GM12878 (cell line): ENCODE results near the gene LRP1B. TPM values are rescaled to one million over a fixed set of nuclear protein-coding genes. Genes with fewer than 3 reads are reported as not detected.

Experiments
- ATAC-seq: fragments of 200-7000 bp; cut with Tn5 transposase; 3 replicates; pipeline ENCODE4 v1.9.1; 2020; ENCODE audit warnings: mild to moderate bottlenecking, moderate library complexity
- BruUV-seq: library from RNA; stranded (reverse); fragments of 400-500 nt; replicated peaks from 2 replicates; lab custom pipeline; 2021; lab: Mats Ljungman, UMichigan
- CTCF ChIA-PET: fragments of 300-600 bp; sonication (Branson Sonifier 250); formaldehyde crosslinking; extraction: SDS; loops from one replicate; lab custom pipeline; 2021; ENCODE audit warnings: inconsistent platforms; lab: Yijun Ruan, JAX
- POLR2A ChIA-PET: fragments of 350-600 bp; formaldehyde crosslinking; extraction: SDS; loops from one replicate; lab custom pipeline; 2021; ENCODE audit warnings: inconsistent platforms; lab: Charles Lee
- RAD21 ChIA-PET: fragments of 300-600 bp; sonication (Branson Sonifier 250); formaldehyde crosslinking; loops from one replicate; lab custom pipeline; 2023; ENCODE audit warnings: antibody characterized with exemption; ENCODE audit not compliant: unreplicated experiment; lab: Charles Lee
- SMC1A ChIA-PET: fragments of 300-600 bp; sonication (Branson Sonifier 250); formaldehyde crosslinking; loops from one replicate; lab custom pipeline; 2023; ENCODE audit not compliant: unreplicated experiment, uncharacterized antibody; lab: Charles Lee
- DNase-seq: peaks from one replicate; pipeline ENCODE4 v3.0.0-alpha.2; 2011; ENCODE audit warnings: low read depth, low spot score
- FAIRE-seq: peaks from 3 replicates; lab custom pipeline; 2011; peaks lifted over from hg19 to GRCh38; lab: Jason Lieb, UNC
- H2AFZ ChIP-seq: 2 replicates; pipeline ENCODE4 v1.6.0; 2011; ENCODE audit warnings: low read depth, low read length, control low read depth; ENCODE audit not compliant: control insufficient read depth
- H3K27ac ChIP-seq: 2 replicates; pipeline ENCODE4 v1.5.1; 2011; ENCODE audit warnings: control low read depth; ENCODE audit not compliant: control insufficient read depth, insufficient read depth
- H3K27me3 ChIP-seq, 2 experiments: replicated peaks in 1 of 2; 2 replicates each; pipeline versions ENCODE4 v1.6.0 to v1.6.1; 2011; ENCODE audit warnings: low read length in 1 of 2; ENCODE audit not compliant: control insufficient read depth in 2 of 2, insufficient read depth in 2 of 2
- H3K36me3 ChIP-seq, 2 experiments: 2 replicates each; pipeline ENCODE4 v1.5.1; 2011; ENCODE audit warnings: low read length in 1 of 2; ENCODE audit not compliant: control insufficient read depth in 2 of 2, insufficient read depth in 2 of 2
- H3K4me1 ChIP-seq: 2 replicates; pipeline ENCODE4 v1.6.1; 2011; ENCODE audit warnings: mild to moderate bottlenecking, low read length, moderate library complexity, mixed read lengths; ENCODE audit not compliant: control insufficient read depth, insufficient read depth
- H3K4me2 ChIP-seq: 2 replicates; pipeline ENCODE4 v1.6.0; 2011; ENCODE audit warnings: control low read depth; ENCODE audit not compliant: control insufficient read depth, insufficient read depth
- H3K4me3 ChIP-seq: fragments of 200-600 bp; sonication (generic); 2 replicates; pipeline ENCODE4 v1.5.1; 2016
- H3K79me2 ChIP-seq: 2 replicates; pipeline ENCODE4 v1.6.0; 2011; ENCODE audit warnings: low read length; ENCODE audit not compliant: control insufficient read depth, insufficient read depth
- H3K9ac ChIP-seq: 2 replicates; pipeline ENCODE4 v1.8.0; 2011; ENCODE audit warnings: low read length, control low read depth, mixed read lengths; ENCODE audit not compliant: control insufficient read depth, insufficient read depth
- H3K9me3 ChIP-seq: replicated peaks from 3 replicates; pipeline ENCODE4 v1.5.1; 2011; ENCODE audit warnings: mild to moderate bottlenecking, low read length; ENCODE audit not compliant: control insufficient read depth, insufficient read depth
- H4K20me1 ChIP-seq: 2 replicates; pipeline ENCODE4 v1.6.0; 2011; ENCODE audit not compliant: control insufficient read depth, insufficient read depth
- CBX3 ChIP-seq: fragments of 200-600 bp; sonication (generic); IDR thresholded peaks from 2 replicates; pipeline ENCODE4 v1.6.1; 2016; ENCODE audit warnings: low read depth, borderline replicate concordance
- LARP7 ChIP-seq: fragments of 450-650 bp; IDR thresholded peaks from 2 replicates; pipeline ENCODE4 v1.6.1; 2017; ENCODE audit warnings: mild to moderate bottlenecking
- SIX5 ChIP-seq: IDR thresholded peaks from 2 replicates; pipeline ENCODE4 v1.6.1; 2011; ENCODE audit warnings: mild to moderate bottlenecking, low read depth, low read length, moderate library complexity; ENCODE audit not compliant: severe bottlenecking
- SUPT20H ChIP-seq: IDR thresholded peaks from 2 replicates; pipeline ENCODE4 v1.6.1; 2011; ENCODE audit warnings: low read depth, mild to moderate bottlenecking, low read length, moderate library complexity, borderline replicate concordance; ENCODE audit not compliant: control insufficient read depth
- whole genome bisulfite sequencing: methylation state at CpG from one replicate; pipeline ENCODE4 v1.1.6; 2016; ENCODE audit warnings: low lambda C conversion rate; ENCODE audit not compliant: insufficient replicate concordance, insufficient coverage; ENCODE audit errors: missing lambda C conversion rate; 5-methylcytosine and 5-hydroxymethylcytosine counted together
- in situ Hi-C: fragments of 300-500 bp; cut with MboI; formaldehyde crosslinking; loops from 9 replicates; pipeline ENCODE4 v1.14.3; 2018; ENCODE audit warnings: mixed read lengths
- intact Hi-C: fragments of 100-400 bp; cut with micrococcal nuclease; formaldehyde crosslinking; loops from one replicate; pipeline ENCODE4 v1.14.2; 2022; ENCODE audit not compliant: unreplicated experiment
- polyA plus RNA-seq, 11 experiments: library from polyadenylated mRNA; depleted of rRNA in 4 of 11; unstranded in 6 of 11; stranded (reverse) in 5 of 11; fragments of >200 nt; fragmentation: Nextera tagmentation in 4 of 11; fragmentation: Illumina TruSeq in 1 of 11; extraction: Ambion mirVana in 4 of 11; extraction: Trizol in 1 of 11; gene quantifications; 1 replicate in 1 of 11; 2 replicates in 10 of 11; pipeline versions ENCODE4 v1.2.1 to v1.2.3, GENCODE V29; 2011 to 2016; ENCODE audit warnings: inconsistent platforms in 2 of 11, missing spikeins in 2 of 11, low read depth in 1 of 11
- total RNA-seq, 4 experiments: library from RNA; depleted of rRNA in 3 of 4; stranded (reverse); fragments of >200 nt in 3 of 4; fragmentation: Illumina TruSeq in 1 of 4; extraction: Trizol in 1 of 4; gene quantifications; 2 replicates each; pipeline versions ENCODE4 v1.2.1 to v1.2.3, GENCODE V29; 2013 to 2021
- TF ChIP-seq, protein P1 (sequence below): fragments of 450-650 bp; formaldehyde crosslinking; IDR thresholded peaks from 2 replicates; pipeline ENCODE4 v1.4.0; 2022; ENCODE audit warnings: mild to moderate bottlenecking, moderate library complexity
- TF ChIP-seq, protein P2 (sequence below): IDR thresholded peaks from 2 replicates; pipeline ENCODE4 v1.6.1; 2012; ENCODE audit warnings: improper control_type of control experiment, low read depth, low read length; ENCODE audit not compliant: insufficient replicate concordance

The LRP1B gene
- total and polyA plus RNA-seq, 10 of the 15 experiments (the other 5 are each of a cell fraction or from before 2014, with no cell fraction given), result under 0.01 to 0.06 (median 0.03) TPM; not detected in 5

DNA sequence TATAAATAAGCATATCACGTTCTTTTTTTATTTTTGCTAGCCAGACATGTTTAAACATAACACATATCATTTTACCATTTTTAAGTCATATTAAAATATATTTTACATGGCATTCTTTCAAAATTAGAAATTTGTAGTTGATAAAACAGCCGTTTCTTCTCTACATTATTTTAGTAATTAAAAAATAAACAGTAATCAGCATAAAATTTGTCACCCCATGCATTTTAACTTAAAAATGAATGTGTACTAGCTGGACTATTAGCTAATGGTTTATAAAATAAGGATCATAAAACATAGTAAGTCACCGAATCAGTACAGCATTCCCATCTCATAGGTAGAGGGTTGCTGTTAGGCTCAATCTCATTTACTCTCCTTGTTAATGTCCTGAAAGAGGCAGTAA, 433.8 kb downstream of the LRP1B start:
- no TSS peak for BruUV-seq
- DNase-seq (no peak), FAIRE-seq (no peak), ATAC-seq (no peak)
- Histone ChIP-seq H3K4me2 (no peak overlapping the region), H3K9me3 (no peaks in the 10 kb centered on the region), H4K20me1 (no peaks in the 10 kb centered on the region), H3K27me3 (no peaks in the 10 kb centered on the region), H3K4me1 (no peaks in the 10 kb centered on the region), H3K4me3 (no peak overlapping the region), H3K36me3 (no peaks in the 10 kb centered on the region), H3K79me2 (no peaks in the 10 kb centered on the region), H3K27ac (no peak overlapping the region), H3K9ac (no peak overlapping the region), H2AFZ (no peak overlapping the region)
- WGBS, result 37% methylated on average over 3 of the region's 3 CpGs
- intact Hi-C loops (no loop called here), in situ Hi-C loops (no loop called here)
- ChIA-PET CTCF (no interaction called here), POLR2A (no interaction called here), SMC1A (no interaction called here), RAD21 (no interaction called here)
- TF ChIP-seq SIX5 (no peak), CBX3 (no peak), SUPT20H (no peak), LARP7 (no peak)
- TF ChIP-seq, protein P1, sequence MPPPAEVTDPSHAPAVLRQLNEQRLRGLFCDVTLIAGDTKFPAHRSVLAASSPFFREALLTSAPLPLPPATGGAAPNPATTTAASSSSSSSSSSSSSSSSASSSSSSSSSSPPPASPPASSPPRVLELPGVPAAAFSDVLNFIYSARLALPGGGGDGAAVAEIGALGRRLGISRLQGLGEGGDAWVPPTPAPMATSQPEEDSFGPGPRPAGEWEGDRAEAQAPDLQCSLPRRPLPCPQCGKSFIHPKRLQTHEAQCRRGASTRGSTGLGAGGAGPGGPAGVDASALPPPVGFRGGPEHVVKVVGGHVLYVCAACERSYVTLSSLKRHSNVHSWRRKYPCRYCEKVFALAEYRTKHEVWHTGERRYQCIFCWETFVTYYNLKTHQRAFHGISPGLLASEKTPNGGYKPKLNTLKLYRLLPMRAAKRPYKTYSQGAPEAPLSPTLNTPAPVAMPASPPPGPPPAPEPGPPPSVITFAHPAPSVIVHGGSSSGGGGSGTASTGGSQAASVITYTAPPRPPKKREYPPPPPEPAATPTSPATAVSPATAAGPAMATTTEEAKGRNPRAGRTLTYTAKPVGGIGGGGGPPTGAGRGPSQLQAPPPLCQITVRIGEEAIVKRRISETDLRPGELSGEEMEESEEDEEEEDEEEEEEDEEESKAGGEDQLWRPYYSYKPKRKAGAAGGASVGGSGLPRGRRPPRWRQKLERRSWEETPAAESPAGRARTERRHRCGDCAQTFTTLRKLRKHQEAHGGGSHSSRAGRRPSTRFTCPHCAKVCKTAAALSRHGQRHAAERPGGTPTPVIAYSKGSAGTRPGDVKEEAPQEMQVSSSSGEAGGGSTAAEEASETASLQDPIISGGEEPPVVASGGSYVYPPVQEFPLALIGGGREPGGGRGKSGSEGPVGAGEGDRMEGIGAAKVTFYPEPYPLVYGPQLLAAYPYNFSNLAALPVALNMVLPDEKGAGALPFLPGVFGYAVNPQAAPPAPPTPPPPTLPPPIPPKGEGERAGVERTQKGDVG (CRISPR knock-in tag), result no peak
- TF ChIP-seq, protein P2, sequence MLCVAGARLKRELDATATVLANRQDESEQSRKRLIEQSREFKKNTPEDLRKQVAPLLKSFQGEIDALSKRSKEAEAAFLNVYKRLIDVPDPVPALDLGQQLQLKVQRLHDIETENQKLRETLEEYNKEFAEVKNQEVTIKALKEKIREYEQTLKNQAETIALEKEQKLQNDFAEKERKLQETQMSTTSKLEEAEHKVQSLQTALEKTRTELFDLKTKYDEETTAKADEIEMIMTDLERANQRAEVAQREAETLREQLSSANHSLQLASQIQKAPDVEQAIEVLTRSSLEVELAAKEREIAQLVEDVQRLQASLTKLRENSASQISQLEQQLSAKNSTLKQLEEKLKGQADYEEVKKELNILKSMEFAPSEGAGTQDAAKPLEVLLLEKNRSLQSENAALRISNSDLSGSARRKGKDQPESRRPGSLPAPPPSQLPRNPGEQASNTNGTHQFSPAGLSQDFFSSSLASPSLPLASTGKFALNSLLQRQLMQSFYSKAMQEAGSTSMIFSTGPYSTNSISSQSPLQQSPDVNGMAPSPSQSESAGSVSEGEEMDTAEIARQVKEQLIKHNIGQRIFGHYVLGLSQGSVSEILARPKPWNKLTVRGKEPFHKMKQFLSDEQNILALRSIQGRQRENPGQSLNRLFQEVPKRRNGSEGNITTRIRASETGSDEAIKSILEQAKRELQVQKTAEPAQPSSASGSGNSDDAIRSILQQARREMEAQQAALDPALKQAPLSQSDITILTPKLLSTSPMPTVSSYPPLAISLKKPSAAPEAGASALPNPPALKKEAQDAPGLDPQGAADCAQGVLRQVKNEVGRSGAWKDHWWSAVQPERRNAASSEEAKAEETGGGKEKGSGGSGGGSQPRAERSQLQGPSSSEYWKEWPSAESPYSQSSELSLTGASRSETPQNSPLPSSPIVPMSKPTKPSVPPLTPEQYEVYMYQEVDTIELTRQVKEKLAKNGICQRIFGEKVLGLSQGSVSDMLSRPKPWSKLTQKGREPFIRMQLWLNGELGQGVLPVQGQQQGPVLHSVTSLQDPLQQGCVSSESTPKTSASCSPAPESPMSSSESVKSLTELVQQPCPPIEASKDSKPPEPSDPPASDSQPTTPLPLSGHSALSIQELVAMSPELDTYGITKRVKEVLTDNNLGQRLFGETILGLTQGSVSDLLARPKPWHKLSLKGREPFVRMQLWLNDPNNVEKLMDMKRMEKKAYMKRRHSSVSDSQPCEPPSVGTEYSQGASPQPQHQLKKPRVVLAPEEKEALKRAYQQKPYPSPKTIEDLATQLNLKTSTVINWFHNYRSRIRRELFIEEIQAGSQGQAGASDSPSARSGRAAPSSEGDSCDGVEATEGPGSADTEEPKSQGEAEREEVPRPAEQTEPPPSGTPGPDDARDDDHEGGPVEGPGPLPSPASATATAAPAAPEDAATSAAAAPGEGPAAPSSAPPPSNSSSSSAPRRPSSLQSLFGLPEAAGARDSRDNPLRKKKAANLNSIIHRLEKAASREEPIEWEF, result no peak
